Type B pancreatic cell (in vitro differentiated cells): ENCODE results near the gene SPNS2. TPM values are rescaled to one million over a fixed set of nuclear protein-coding genes. Genes with fewer than 3 reads are reported as not detected.

ENCODE experiments used
- DNase-seq: peaks from one replicate; pipeline ENCODE4 v3.0.0; 2021; ENCODE audit warnings: mixed read lengths; ENCODE audit not compliant: unreplicated experiment; ENCODE audit errors: extremely low spot score
- H3K27ac Mint-ChIP-seq: 2 replicates; pipeline ENCODE4 v1.8.0; 2021; ENCODE audit warnings: mild to moderate bottlenecking, mixed read lengths
- H3K27me3 Mint-ChIP-seq: 2 replicates; pipeline ENCODE4 v1.8.0; 2021; ENCODE audit warnings: mixed read lengths
- H3K36me3 Mint-ChIP-seq: 2 replicates; pipeline ENCODE4 v1.8.0; 2021; ENCODE audit warnings: mixed read lengths
- H3K4me1 Mint-ChIP-seq: one replicate; pipeline ENCODE4 v1.8.0; 2021; ENCODE audit warnings: mixed read lengths; ENCODE audit not compliant: unreplicated experiment
- H3K4me3 Mint-ChIP-seq: 2 replicates; pipeline ENCODE4 v1.8.0; 2021; ENCODE audit warnings: mild to moderate bottlenecking, mixed read lengths
- H3K9me3 Mint-ChIP-seq: 2 replicates; pipeline ENCODE4 v1.8.0; 2021; ENCODE audit warnings: mixed read lengths
- total RNA-seq: library from RNA; stranded (reverse); gene quantifications from 2 replicates; pipeline ENCODE4 v1.2.1, GENCODE V29; 2021; ENCODE audit warnings: low replicate concordance
- TF ChIP-seq, protein P1 (sequence below): fragments of 200-600 bp; sonication (generic); conservative IDR thresholded peaks from 2 replicates; pipeline ENCODE4 v1.5.0; 2021; ENCODE audit warnings: antibody characterized with exemption, mild to moderate bottlenecking

Gene SPNS2
- total RNA-seq, 1 donor from 2014 or later = 16.1 TPM

DNA sequence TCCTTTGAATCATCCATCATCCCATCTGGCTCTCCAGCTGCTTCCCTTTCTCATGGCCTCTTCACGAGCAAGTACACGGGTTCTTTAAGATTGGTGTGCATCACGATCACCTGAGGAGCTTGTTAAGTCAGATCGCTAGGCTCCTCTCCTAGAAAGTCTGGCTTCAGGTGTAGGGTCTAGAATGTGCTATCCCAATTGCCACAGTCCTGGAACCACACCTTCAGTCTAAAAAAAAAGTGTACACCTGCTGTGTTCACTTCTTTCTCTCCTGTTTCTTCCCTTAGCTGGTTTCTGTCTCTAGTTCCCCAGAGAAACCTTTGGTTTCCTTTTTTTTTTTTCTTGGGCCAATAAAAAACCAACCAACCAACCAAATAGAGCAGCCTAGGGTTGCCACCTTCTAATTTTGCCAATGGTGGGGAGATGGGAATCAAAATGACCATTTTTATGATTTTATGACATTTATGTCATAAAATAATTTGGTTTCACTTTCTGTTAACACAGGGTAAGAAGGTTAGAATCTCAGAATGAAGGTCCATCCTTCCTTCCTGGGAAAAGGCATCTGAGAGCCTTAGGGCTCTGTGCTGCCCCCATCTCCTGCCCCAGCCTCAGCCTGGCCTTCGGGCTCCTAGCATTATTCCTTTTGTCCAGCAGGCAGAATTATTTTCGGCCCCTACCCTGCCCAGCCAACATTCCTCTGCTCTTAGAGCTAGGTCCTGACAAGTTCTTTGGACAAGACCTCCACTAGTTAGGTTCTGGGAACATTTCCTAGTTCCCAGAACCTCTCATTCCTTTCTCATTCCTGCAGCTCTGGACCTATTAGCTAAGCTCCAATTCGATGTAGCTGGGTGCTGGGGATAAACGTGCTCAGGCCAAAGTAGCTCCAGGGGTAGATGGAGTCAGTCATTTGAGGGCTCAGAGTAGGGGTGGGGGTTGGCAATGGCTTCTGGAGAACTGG is 63.6 kb downstream of the SPNS2 start:
- no peak for DNase-seq
- Mint-ChIP-seq H3K4me3 (no peak overlapping the region), H3K4me1 (peaks cover 17% of the 10 kb centered on the region), H3K27me3 (no peaks in the 10 kb centered on the region), H3K36me3 (no peaks in the 10 kb centered on the region), H3K27ac (no peak overlapping the region), H3K9me3 (no peaks in the 10 kb centered on the region)
- TF ChIP-seq, protein P1, sequence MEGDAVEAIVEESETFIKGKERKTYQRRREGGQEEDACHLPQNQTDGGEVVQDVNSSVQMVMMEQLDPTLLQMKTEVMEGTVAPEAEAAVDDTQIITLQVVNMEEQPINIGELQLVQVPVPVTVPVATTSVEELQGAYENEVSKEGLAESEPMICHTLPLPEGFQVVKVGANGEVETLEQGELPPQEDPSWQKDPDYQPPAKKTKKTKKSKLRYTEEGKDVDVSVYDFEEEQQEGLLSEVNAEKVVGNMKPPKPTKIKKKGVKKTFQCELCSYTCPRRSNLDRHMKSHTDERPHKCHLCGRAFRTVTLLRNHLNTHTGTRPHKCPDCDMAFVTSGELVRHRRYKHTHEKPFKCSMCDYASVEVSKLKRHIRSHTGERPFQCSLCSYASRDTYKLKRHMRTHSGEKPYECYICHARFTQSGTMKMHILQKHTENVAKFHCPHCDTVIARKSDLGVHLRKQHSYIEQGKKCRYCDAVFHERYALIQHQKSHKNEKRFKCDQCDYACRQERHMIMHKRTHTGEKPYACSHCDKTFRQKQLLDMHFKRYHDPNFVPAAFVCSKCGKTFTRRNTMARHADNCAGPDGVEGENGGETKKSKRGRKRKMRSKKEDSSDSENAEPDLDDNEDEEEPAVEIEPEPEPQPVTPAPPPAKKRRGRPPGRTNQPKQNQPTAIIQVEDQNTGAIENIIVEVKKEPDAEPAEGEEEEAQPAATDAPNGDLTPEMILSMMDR = no peak

DNA sequence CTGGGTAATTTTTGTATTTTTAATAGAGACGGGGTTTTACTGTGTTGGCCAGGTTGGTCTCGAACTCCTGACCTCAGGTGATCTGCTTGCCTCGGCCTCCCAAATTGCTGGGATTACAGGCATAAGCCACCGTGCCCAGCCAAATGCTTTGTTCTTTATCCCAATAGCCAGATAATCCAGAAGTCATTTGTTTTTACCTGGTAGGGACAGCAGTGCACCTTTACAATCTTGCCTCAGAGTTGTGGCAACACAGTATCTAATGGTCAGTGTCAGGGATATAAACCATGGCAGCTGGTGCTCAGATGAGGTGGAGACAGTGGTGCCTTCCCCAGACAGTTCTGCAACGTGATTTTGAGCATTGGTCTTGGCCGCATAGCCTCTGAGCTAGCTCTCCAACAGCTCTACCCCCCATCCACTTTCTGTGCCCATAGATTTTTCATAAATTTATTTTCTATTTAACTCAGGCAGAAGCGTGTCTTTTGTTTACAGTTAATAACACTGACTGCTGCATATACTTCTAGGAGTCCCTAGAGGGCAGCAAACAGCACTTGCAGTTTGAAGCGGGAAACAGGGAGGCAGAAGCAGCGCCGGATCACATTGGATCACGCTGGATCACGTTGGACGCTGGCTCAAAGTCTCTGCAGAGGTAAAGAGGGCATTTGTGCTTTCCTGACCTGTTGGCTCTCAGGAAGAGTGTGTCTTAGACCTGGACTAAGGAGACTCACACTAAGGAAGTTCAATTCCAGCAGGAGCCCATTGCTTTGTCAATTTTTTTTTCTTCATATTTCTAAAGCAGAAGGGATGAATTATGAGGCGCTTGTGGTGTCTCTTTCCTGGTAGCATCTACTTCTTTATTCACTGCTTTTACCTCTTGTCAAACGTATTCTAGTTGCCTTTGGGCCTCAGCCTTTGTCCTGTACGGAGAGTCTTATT is 66.8 kb downstream of the SPNS2 start:
- Mint-ChIP-seq H3K27ac (peak overlapping the region; percentile 24), H3K4me1 (peaks cover 23% of the 10 kb centered on the region), H3K4me3 (peak overlapping the region; percentile 66), H3K27me3 (no peaks in the 10 kb centered on the region), H3K9me3 (no peaks in the 10 kb centered on the region), H3K36me3 (no peaks in the 10 kb centered on the region)
- no peak for DNase-seq
- TF ChIP-seq, protein P1 = peak; percentile 91

DNA sequence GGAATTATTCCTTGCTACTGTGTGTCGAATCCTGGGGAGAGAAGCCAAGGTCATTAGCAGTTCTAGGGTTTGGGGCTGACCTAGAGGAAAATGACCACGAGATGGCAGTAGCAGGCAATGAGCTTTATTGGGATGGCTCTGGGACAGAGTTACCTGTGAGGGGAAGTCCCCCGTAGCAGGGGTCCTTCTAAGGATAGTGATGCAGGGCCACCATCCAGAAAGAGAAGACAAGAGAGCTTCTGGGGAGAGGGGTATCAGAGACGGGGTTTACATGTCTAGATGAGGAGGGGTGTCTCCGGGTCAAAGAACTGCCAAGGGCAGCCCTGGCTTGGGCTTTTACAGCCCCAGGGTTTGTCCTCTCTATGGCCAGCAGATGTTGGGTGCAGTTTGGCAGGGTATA is 68.1 kb downstream of the SPNS2 start:
- no peaks in the 10 kb centered on the region for H3K27me3 Mint-ChIP-seq
- no peaks in the 10 kb centered on the region for H3K9me3 Mint-ChIP-seq
- TF ChIP-seq, protein P1 = peak; percentile 91
- H3K36me3 Mint-ChIP-seq = no peaks in the 10 kb centered on the region
- H3K4me1 Mint-ChIP-seq = peaks cover 23% of the 10 kb centered on the region
- no peak for DNase-seq
- H3K4me3 Mint-ChIP-seq = no peak overlapping the region
- H3K27ac Mint-ChIP-seq = peak overlapping the region; percentile 22

DNA sequence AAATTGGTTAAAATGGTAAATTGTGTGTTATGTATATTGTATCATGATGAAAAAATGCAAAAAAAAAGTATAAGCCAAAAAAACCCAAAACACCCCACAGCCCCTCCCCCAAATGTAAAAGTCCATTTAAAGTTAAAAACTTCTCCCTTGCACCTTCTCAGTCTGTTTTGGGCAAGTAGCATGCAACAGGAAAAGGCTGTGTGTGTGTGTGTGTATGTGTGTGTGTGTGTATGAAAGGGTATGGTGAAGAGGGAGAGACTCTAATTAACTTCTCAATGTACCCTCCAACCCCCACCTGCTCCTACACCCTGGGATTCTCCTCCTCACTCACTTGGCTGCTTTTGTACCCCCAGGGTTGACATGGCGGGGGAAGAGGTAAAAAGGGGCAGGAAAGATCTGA is 70.9 kb downstream of the SPNS2 start:
- Mint-ChIP-seq H3K36me3 (no peaks in the 10 kb centered on the region), H3K4me1 (peaks cover 28% of the 10 kb centered on the region), H3K4me3 (no peak overlapping the region), H3K9me3 (no peaks in the 10 kb centered on the region), H3K27ac (no peak overlapping the region), H3K27me3 (no peaks in the 10 kb centered on the region)
- no peak for DNase-seq
- TF ChIP-seq, protein P1 = no peak

DNA sequence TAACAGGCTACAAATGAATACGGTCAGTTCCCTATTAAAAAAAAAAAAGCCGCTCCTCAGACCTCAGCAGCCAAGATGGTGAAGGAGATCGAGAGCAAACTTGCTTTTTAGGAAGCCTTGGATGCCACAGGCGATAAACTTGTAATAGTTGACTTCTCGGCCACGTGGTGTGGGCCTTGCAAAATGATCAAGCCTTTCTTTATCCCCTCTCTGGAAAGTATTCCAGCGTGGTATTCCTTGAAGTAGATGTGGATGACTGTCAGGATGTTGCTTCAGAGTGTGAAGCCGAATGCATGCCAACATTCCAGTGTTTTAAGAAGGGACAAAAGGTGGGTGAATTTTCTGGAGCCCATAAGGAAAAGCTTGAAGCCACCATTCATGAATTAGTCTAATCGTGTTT is 73.5 kb downstream of the SPNS2 start:
- TF ChIP-seq, protein P1 = no peak
- DNase-seq = no peak
- Mint-ChIP-seq H3K4me1 (peaks cover 26% of the 10 kb centered on the region), H3K36me3 (no peaks in the 10 kb centered on the region), H3K4me3 (no peak overlapping the region), H3K27me3 (no peaks in the 10 kb centered on the region), H3K9me3 (no peaks in the 10 kb centered on the region), H3K27ac (no peak overlapping the region)
